Measurements from ENCODE around the gene UNCX.

UNCX gene

DNA sequence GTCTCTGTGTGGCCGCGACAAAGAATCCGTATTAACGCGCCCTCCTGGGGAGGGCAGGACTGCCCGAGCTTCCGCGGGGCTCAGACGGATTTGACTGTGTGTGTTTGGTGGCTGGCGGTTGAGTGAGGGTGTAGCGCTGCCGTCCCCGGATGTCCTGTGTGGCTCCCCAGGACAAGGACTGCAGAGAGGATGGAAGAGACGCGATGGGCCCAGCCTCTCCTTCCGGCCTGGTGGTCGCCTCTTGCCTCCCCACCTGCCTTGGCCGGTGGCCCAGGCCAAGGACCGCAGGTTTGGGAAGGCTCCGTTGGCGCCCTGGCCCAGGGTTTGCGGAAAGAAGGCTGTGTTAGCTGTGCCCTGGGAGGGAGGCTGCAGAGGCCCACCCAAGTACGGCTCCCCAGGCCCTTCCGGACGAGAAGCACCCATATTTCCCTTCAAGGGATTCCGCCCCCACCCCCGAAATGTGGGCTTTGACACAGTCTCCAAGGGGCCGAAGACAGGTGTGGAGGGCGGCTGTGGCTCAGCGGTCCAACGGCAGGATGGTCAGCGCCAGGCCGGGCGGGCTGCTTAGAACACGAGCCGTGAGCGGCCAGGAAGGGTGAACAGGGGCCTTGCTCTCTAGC, 2.3 kb downstream of the UNCX start:
- H4K20me1 ChIP-seq (ENCODE audit: control insufficient read depth, insufficient read depth, low read depth, low read length), result no peaks in the 10 kb centered on the region
- TF ChIP-seq, protein P1, sequence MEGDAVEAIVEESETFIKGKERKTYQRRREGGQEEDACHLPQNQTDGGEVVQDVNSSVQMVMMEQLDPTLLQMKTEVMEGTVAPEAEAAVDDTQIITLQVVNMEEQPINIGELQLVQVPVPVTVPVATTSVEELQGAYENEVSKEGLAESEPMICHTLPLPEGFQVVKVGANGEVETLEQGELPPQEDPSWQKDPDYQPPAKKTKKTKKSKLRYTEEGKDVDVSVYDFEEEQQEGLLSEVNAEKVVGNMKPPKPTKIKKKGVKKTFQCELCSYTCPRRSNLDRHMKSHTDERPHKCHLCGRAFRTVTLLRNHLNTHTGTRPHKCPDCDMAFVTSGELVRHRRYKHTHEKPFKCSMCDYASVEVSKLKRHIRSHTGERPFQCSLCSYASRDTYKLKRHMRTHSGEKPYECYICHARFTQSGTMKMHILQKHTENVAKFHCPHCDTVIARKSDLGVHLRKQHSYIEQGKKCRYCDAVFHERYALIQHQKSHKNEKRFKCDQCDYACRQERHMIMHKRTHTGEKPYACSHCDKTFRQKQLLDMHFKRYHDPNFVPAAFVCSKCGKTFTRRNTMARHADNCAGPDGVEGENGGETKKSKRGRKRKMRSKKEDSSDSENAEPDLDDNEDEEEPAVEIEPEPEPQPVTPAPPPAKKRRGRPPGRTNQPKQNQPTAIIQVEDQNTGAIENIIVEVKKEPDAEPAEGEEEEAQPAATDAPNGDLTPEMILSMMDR (IDR thresholded peaks at IDR 0.05; ENCODE audit: low read depth, low read length, poor library complexity, severe bottlenecking), result no peak
- no peak for TF ChIP-seq EZH2phosphoT487 (IDR thresholded peaks at IDR 0.05; ENCODE audit: borderline replicate concordance, low read length)
- no peaks in the 10 kb centered on the region for H3K4me1 ChIP-seq (ENCODE audit: control insufficient read depth, low read length)
- peaks cover 7% of the 10 kb centered on the region; the same call in 1 of the 2 replicates for H3K27me3 ChIP-seq (ENCODE audit: control insufficient read depth, low read length)
- H3K27ac ChIP-seq (ENCODE audit: low read depth, low read length), result no peak overlapping the region
- peaks cover 8% of the 10 kb centered on the region; the same call in 1 of the 2 replicates for H3K9me3 ChIP-seq (ENCODE audit: control insufficient read depth, insufficient read depth, low read length)
- no peaks in the 10 kb centered on the region for H3K9me2 ChIP-seq (replicated peaks; ENCODE audit: control insufficient read depth, low read length)
- no peak overlapping the region for H3K4me3 ChIP-seq (ENCODE audit: low read length)
- no peak overlapping the region for H3K4me2 ChIP-seq (ENCODE audit: low read length)
- no peaks in the 10 kb centered on the region for H3K36me3 ChIP-seq (ENCODE audit: control insufficient read depth, low read length)
- no peaks in the 10 kb centered on the region for H3K79me2 ChIP-seq (ENCODE audit: control insufficient read depth, low read length)
- no peaks in the 10 kb centered on the region for H3F3A ChIP-seq (ENCODE audit: control insufficient read depth, insufficient read depth)

DNA sequence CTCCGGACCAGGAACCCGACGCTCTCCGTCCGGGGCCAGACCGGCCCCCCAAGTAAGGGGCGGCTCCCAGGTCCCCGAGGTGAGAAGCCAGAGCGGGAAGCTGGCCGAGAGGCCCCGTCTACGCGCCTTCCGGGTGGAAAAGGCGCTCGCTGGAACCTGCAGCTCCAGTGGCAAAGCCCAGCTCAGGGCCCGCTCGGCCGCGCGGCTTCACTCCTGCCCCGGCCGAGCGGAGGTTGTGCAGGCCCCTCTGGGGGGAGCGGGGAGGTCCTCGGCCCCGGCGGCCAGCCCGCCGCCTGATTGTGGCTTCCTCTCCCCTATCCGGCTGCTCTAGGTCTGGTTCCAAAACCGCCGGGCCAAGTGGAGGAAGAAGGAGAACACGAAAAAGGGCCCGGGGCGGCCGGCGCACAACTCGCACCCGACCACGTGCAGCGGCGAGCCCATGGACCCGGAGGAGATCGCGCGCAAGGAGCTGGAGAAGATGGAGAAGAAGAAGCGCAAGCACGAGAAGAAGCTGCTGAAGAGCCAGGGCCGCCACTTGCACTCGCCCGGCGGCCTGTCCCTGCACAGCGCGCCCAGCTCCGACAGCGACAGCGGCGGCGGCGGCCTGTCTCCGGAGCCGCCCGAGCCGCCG, 2.9 kb downstream of the UNCX start:
- peaks cover 8% of the 10 kb centered on the region; the same call in 1 of the 2 replicates for H3K9me3 ChIP-seq (ENCODE audit: control insufficient read depth, insufficient read depth, low read length)
- H3F3A ChIP-seq (ENCODE audit: control insufficient read depth, insufficient read depth), result no peaks in the 10 kb centered on the region
- no peaks in the 10 kb centered on the region for H3K4me1 ChIP-seq (ENCODE audit: control insufficient read depth, low read length)
- TF ChIP-seq, protein P1 (IDR thresholded peaks at IDR 0.05; ENCODE audit: low read depth, low read length, poor library complexity, severe bottlenecking), result no peak
- no peak for TF ChIP-seq EZH2phosphoT487 (IDR thresholded peaks at IDR 0.05; ENCODE audit: borderline replicate concordance, low read length)
- H3K4me2 ChIP-seq (ENCODE audit: low read length), result no peak overlapping the region
- H3K4me3 ChIP-seq (ENCODE audit: low read length), result no peak overlapping the region
- no peaks in the 10 kb centered on the region for H3K9me2 ChIP-seq (replicated peaks; ENCODE audit: control insufficient read depth, low read length)
- H4K20me1 ChIP-seq (ENCODE audit: control insufficient read depth, insufficient read depth, low read depth, low read length), result no peaks in the 10 kb centered on the region
- H3K27ac ChIP-seq (ENCODE audit: low read depth, low read length), result no peak overlapping the region
- peaks cover 7% of the 10 kb centered on the region; the same call in 1 of the 2 replicates for H3K27me3 ChIP-seq (ENCODE audit: control insufficient read depth, low read length)
- H3K79me2 ChIP-seq (ENCODE audit: control insufficient read depth, low read length), result no peaks in the 10 kb centered on the region
- H3K36me3 ChIP-seq (ENCODE audit: control insufficient read depth, low read length), result no peaks in the 10 kb centered on the region

DNA sequence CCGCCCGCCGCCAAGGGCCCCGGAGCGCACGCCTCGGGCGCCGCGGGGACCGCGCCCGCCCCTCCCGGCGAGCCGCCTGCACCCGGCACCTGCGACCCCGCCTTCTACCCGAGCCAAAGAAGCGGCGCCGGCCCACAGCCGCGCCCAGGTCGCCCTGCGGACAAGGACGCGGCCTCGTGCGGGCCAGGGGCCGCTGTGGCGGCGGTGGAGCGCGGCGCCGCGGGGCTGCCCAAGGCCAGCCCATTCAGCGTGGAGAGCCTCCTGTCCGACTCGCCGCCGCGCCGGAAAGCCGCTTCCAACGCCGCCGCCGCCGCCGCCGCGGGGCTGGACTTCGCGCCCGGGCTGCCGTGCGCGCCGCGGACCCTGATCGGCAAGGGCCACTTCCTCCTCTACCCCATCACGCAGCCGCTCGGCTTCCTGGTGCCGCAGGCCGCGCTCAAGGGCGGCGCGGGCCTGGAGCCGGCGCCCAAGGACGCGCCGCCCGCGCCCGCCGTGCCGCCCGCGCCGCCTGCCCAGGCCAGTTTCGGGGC, 3.5 kb downstream of the UNCX start:
- no peaks in the 10 kb centered on the region for H3K36me3 ChIP-seq (ENCODE audit: control insufficient read depth, low read length)
- H3K4me3 ChIP-seq (ENCODE audit: low read length), result no peak overlapping the region
- no peak overlapping the region for H3K4me2 ChIP-seq (ENCODE audit: low read length)
- peaks cover 8% of the 10 kb centered on the region; the same call in 1 of the 2 replicates for H3K9me3 ChIP-seq (ENCODE audit: control insufficient read depth, insufficient read depth, low read length)
- H3K9me2 ChIP-seq (replicated peaks; ENCODE audit: control insufficient read depth, low read length), result no peaks in the 10 kb centered on the region
- H3K27me3 ChIP-seq (ENCODE audit: control insufficient read depth, low read length), result peaks cover 7% of the 10 kb centered on the region; the same call in 1 of the 2 replicates
- no peaks in the 10 kb centered on the region for H4K20me1 ChIP-seq (ENCODE audit: control insufficient read depth, insufficient read depth, low read depth, low read length)
- H3K79me2 ChIP-seq (ENCODE audit: control insufficient read depth, low read length), result no peaks in the 10 kb centered on the region
- H3K27ac ChIP-seq (ENCODE audit: low read depth, low read length), result no peak overlapping the region
- H3K4me1 ChIP-seq (ENCODE audit: control insufficient read depth, low read length), result no peaks in the 10 kb centered on the region
- TF ChIP-seq, protein P1 (IDR thresholded peaks at IDR 0.05; ENCODE audit: low read depth, low read length, poor library complexity, severe bottlenecking), result no peak
- no peak for TF ChIP-seq EZH2phosphoT487 (IDR thresholded peaks at IDR 0.05; ENCODE audit: borderline replicate concordance, low read length)
- no peaks in the 10 kb centered on the region for H3F3A ChIP-seq (ENCODE audit: control insufficient read depth, insufficient read depth)

All from DOHH2 (cell line).